Mononuclear cell (primary cell): ENCODE data around the gene MPP3. TPM values are rescaled to one million over a fixed set of nuclear protein-coding genes. Genes with fewer than 3 reads are reported as not detected.

Experiments used
- total RNA-seq: library from RNA; depleted of rRNA; stranded (reverse); fragments of >200 nt; gene quantifications from one replicate; pipeline ENCODE4 v1.2.3, GENCODE V29; 2012

The MPP3 gene
- total RNA-seq, 1 donor = 0.21 TPM

Other genes with a start within 250 kb of the MPP3 start
- gene MEOX1, start 171.2 kb downstream of the MPP3 start, total RNA-seq = 0.42 TPM
- gene SOST, start 74.4 kb downstream of the MPP3 start, total RNA-seq = not detected
- 16.6 TPM for gene DUSP3, start 54.2 kb downstream of the MPP3 start, total RNA-seq
- not detected for gene CFAP97D1, start 52.7 kb downstream of the MPP3 start, total RNA-seq
- not detected for gene CD300LG, start 14.0 kb upstream of the MPP3 start, total RNA-seq
- gene MPP2, start 74.4 kb upstream of the MPP3 start, total RNA-seq = 1.4 TPM
- not detected for gene PPY, start 109.3 kb upstream of the MPP3 start, total RNA-seq
- gene PYY, start 120.8 kb upstream of the MPP3 start, total RNA-seq = not detected
- gene NAGS, start 171.5 kb upstream of the MPP3 start, total RNA-seq = 0.42 TPM
- gene TMEM101, start 181.8 kb upstream of the MPP3 start, total RNA-seq = 21.0 TPM
- 44.4 TPM for gene LSM12, start 233.5 kb upstream of the MPP3 start, total RNA-seq
- 5.0 TPM for gene G6PC3, start 237.6 kb upstream of the MPP3 start, total RNA-seq